HG02623 (cell line): ENCODE measurements around the gene ATP9B.
"Not testable (repeated sequence)": the region's sequence is repeated elsewhere in the genome, so short reads cannot be mapped to it uniquely, and the experiment has no call there.

Experiments
- ATAC-seq: cut with Tn5 transposase; IDR thresholded peaks from one replicate; pipeline ENCODE4 v1.9.1; 2021; ENCODE audit warnings: moderate library complexity; ENCODE audit not compliant: unreplicated experiment

ATP9B gene

DNA sequence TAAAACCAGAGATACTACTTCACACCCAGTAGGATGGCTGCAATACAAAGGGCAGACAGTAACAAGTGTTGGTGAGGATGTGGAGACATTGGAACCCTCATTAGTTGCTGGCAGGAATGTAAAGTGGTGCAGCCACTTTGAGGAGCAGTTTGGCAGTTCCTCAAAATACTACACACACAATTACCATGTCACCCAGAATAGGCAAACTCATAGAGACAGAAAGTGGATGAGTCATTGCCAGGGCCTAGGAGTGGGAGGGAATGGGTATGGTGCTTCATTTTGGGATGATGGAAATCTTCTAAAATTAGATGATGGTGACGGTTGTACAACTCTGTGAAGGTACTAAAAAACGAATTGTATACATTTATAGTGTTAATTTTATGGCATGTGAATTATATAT, 54.8 kb downstream of the ATP9B start:
- ATAC-seq: no peak

DNA sequence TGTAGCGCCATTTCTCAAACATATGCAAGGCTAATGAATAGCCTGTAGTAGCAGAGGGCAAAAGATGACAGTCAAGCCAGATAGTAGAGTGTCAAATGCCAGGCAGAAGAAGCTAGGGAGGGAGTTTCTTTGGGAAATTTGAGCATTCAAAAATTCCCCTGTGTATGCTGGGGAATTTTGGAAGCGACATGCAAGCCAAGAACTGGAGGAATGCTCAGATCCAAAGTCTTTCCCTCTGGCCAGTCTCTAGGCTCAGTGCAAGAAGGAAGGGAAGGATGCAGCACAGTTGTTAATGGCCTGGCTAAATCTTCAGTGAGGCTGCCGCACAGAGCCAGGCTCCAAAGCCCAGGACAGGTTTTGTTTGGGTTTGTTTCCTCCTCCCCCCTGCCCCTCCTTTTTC, 59.9 kb downstream of the ATP9B start:
- no peak for ATAC-seq

DNA sequence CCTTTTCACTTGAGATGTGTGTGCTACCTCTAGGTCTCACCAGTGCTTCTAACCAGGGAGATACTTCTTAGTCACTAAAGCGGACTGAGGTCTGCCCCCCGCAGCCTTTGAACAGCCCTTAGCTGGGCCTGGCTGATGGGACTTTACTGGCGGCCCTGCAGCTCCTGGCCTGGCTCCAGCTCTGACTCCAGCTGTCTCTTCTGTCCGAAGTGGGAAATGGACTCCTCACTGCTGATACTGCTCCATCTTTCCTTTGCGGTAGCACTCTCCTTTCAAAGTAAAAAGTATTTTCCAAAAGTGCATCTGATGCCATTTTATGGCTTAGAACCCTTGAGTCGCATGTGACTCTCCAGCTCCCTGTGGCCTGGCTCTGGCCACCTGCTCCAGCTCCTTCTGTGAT, 64.5 kb downstream of the ATP9B start:
- no peak for ATAC-seq

DNA sequence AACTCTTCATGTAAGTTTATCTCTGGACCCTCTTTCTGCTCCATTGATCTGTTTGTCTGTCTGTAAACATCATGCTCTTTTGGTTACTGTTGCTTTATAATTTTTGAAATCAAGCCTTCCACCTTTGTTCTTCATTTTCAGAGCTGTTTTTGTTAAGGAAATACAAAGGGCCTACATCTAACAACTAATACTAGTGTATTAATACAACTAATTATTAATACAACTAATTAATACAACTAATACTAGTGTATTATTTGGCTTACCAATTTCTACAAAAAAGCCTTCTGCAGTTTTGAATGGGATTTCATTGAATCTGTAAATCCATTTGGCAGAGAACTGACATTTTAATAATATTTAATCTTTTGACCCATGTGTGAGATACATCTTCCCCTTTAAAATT, 66.7 kb downstream of the ATP9B start:
- no peak for ATAC-seq

DNA sequence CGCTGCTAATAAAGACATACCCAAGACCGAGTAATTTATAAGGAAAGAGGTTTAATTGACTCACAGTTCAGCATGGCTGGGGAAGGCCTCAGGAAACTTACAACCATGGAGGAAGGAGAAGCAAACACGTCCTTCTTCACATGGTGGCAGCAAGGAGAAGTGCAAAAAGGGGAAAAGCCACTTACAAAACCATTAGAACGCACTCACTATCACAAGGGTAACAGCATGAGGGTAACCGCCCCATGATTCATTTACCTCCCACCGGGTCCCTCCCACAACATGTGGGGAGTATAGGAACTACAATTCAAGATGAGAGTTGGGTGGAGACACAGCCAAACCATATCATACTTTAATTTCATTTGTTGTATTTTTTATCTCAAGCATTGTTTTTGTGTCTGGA, 67.5 kb downstream of the ATP9B start:
- ATAC-seq: no peak

DNA sequence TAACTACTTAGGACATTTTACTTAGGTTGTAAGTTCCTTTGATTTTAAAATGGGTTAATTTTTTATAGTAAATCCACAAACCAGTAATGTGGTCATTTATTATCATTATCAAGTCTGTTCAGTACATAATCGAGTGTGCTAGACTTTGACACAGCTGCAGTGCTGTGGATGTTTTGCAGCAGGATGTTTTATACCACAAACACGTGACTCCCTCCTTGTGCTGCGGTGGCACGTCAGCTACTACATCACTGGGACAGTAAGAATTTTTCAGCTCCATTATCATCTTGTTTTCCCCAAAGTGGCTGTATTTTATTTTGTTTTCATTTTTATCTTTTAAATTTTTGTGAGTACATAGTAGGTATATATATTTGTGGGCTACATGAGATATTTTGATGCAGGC, 70.0 kb downstream of the ATP9B start:
- no peak for ATAC-seq

DNA sequence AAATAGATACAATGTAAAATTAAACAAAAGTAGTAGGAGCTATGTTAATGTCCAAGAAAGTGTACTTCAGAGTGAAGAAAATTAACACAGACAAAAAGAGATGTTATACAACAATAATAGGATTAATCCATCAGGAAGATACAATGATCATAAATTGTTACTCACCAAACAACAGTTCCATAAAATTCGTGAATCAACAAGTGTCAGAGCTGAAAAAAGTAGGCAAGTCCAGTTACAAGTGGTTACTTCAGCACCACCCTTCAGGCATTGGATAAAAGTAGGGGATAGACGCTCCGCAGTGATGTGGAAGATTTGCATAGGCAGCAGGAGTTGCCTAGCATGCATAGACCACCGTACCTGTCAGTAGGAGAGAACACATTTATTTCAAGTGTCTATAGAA, 77.8 kb downstream of the ATP9B start:
- no peak for ATAC-seq

DNA sequence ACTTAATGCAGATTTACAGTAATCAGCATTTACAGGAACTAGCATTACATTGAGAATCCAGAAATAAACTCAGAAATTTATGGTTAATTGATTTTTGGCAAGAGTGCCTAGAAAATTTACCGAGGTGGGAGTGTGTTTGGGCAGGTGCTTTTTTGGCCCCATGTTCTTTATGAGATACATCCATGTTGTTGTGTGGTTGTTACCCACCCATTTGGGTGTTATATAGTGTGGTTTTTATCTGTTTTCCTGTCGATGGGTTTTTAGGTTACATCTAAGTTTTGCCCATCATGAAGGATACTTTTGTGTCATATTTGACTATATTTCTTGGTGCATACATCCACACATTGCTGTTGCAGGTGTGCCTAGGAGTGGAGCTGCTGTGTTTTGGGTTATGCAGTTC, 82.0 kb downstream of the ATP9B start:
- no peak for ATAC-seq

DNA sequence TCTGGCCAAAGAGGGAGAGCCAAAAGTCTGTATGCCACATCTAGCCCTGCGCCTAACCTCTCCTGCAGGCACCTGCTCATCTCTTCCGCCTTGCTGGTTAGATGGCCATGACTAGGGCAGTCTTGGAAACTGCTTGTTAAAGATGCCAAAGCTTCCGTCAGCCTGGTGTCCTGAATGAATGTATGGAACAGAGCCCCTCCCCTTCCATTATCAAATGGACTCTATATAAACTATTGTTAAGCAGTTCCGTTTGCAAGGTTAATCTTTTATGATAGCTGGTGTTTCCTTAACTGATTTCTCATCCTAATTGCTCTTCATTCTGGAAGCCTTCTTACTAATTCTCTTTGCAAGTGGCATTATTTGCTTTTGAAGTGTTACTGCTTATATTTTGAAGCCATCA, 87.1 kb downstream of the ATP9B start:
- no peak for ATAC-seq

DNA sequence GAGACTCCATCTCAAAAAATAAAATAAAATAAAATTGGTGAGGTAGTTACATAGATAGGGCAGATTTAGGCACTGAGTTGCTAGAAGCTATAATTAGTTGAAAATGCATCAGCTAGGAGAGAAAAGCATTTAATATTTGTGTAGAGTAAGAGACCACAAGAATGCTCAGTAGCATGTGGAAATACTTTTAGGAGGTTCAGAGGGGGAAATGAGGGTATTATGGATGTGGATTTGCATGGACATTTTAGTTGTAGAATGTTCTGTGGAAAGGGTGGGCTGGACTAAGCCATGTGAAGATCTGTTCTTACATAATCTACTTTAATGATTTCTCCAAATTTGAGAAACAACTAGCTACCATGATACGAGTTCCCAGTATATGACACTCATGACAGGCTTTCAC, 95.5 kb downstream of the ATP9B start:
- ATAC-seq: no peak

DNA sequence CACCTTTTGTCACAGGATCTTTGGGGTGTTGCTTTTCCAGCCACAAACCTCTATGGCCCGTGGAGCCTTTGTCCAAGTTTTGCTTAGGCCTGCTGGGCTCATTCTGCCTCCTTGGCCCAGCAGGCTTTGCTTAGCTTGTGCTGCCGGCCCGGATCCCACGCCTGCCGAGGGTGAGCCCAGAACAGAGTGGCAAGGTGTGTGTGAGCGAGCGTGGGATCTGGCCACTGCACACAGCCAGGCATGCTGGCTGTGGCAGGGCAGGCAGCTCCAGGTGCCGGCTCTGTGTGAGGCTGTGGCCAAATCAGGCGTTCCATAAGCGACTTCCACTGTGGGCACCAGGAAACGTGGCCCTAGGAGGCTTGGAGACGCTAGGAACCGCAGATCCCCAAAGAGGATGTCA, 97.5 kb downstream of the ATP9B start:
- ATAC-seq: no peak

DNA sequence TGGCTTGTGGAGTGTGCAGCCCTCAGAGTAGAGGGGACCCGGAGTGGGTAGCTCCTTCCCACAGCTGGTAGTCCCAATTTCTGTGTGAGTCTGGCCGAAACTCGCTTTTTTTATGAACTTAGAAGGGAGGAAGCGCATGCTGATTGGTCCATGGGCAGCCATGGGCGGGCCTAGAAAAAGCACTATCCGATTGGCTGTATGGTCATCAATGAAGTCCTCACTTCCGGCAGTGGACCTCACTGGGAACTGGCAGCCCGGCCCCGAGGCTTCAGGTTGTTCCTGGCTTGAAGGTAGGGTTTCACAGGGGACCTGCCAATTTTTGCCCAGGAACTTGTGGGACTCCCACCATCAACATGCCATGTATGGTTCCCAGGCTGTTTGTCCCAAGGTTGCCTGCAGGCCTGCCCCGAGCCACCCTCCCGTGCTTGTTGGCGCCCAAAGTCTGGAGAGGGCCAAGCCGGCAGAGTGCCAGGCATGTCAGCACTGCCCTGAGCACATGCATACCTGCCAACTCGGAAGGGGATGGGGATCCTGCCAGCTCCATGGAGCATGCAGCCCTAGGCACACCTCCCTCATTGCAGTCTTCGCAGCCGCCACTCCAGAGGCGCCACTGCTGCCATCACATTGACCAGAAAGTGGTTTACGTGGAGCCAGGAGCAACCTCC, 98.5 kb downstream of the ATP9B start:
- ATAC-seq: no peak

DNA sequence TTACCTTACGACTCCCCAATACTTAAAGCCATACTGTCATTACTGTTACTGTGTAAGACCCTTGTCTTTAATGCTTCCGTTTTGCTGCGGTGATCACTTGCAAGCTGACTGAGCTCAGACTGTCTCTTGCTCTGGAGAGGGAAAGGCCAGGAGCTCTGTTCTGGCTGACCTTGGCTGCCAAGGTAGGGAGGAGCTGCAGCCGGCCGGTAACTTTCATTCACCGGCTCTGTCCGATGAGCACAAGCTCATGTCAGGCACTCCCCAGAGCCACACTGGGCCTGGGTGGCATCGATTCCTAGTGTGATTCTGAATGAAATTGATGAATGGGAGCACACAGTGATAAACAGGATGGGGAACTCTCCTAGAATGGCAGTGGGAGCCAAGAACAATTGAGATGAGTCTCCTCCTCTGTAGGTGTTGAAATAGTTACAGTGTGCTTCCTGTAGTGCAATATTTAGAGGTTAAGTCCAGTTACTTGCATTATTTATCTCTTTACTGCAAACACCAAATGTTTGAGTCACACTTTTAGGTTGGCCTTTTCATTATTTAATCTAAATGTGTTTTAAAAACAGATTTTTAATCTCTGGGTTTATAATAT, 100.9 kb downstream of the ATP9B start:
- ATAC-seq: no peak

DNA sequence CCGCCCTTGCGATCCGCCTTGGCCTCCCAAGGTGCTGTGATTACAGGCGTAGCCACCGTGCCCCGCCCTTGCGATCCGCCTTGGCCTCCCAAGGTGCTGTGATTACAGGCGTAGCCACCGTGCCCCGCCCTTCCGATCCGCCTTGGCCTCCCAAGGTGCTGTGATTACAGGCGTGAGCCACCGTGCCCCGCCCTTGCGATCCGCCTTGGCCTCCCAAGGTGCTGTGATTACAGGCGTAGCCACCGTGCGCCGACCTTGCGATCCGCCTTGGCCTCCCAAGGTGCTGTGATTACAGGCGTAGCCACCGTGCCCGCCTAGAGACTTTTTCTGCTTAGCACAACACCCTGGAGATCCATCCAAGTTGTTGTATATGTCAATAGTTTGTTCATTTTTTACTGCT, 103.1 kb downstream of the ATP9B start:
- not testable (repeated sequence) for ATAC-seq

DNA sequence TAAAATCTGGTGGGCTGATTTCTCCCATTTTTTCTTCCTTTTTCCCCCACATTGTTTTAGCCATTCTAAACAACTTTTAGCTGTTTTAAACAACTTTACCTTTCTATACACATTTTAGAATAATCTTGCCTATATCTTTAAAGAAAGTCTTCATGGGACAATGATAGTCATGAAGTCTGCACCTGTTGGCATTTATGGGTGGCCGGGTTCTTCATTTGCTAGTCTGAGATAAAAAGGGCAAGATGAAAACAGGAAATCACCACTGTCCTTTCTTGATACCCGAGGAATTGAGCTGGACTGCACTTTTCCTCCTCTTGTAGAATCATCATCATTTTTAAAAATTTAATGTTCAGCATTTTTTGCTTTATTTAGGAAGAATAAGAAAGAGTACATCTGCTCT, 104.5 kb downstream of the ATP9B start:
- ATAC-seq: no peak

DNA sequence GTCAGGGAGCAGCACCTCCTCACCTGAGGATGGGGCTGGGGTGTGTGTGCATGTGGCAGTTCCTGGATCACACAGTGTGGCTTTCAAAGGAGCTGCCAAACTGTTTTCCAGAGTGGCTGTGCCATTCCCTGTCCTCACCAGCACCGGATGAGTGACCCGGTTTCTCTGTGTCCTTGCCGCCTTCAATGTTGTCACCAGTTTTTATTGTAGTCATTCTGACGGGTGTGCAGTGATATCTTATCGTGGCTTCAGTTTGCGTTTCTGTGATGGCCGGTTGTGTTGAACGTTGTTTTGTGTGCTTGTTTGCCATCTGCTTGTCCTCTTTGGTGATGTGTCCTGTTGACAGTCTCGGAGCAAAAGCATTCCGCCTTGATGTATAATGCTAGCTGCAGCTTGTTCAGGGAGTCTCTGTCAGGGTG, 108.9 kb downstream of the ATP9B start:
- ATAC-seq: no peak

DNA sequence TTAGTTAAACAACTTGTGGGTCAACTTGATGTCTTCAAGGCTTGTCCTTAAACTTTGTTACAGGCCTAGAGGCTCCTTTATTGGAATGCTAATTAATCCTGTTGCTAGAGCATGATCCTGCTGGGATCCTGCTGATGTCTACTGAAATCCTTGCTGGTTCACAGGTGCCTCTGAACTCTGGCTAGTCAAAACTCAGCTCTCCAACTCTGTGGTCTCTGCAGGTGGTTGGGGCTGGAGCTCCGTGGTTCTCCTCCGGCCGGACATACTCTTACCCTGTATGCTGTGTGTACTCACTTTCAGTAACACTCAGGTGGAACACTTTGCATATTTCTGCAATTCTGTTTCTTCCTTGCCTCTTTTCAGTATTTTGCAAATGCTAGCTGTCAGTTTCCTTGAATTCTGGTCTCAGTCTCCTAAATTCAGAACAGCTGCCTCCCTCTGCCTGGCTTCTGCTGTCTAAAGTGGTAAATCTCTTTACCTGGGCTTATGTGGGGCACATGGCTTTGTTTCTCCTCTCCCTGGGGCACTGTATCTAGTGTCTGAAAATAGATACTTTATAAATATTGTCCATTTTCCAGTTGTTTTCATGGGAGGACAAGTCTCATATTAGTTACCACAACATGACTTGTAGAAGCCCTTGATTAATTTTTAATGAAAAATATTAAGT, 113.0 kb downstream of the ATP9B start:
- no peak for ATAC-seq

DNA sequence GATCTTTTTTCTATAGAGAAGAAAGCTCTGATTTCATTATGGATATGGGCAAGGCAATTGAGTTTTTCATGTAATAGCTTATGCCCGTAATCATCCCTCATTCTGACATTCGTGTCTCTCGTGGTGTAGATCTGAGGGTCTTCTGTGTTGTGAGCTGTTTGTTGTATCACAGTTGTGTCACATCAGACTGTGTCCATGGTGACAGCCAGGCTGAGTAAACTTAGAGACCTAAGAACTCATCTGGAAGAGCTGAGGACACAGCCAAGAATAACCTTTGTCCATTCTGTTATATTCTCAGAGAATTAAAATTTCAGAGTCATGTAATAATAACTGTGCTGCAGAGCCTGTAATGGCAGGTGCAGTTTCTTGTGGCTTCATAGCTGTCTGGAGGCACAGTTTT, 116.5 kb downstream of the ATP9B start:
- no peak for ATAC-seq

DNA sequence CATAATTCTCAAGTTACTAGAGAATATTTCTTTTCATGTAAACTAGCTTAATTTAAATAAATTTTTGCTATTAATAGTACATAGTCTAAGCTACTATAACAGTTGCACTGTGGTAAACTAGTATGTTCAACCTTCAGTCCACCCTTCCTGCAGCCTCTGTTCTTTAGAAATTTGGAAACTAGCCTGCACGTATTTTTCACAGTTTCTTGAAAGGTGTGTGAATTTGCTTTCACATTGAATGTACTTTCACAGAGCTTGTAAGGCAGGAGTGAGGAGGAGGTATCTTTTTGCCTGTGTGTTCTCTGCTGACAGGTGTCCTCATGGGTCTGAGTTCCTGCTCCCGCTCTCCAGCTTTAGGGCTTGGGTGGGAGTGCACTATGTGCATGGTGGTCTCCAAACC, 117.5 kb downstream of the ATP9B start:
- ATAC-seq: peak; percentile 54

DNA sequence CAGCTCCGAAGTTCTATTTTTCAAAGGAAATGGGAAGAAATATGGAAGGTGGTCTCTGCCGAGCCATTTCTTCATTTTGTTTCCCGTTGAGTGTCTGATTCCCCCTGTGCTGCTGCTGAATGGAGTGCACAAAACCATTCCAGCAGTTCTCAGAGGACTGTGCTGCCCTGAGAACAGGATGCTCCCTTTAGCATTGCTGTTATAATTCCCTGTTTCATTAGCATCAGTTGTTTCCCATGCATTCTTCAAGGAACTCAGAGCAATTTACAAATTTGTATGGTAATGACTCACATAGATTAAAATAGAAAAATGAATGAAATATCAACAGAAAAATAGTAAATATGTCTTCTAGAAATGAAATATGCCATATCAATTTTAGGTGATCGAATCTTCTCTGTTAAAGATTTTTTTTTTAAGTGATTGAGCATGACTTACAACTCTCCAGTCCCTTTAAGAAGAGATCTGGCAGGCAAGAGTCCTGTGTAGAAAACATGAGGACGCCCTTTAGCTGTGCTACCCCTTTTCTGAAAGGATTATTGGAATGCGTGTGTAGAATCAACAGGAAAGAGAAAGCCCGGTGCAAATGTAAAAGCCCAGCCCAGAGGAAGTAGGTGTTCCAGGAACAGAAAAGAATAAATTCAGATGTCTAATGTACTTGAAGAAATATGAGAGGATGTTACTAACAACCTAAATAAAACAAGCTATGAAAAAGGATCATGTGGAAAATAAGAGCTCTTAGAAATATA, 118.5 kb downstream of the ATP9B start:
- no peak for ATAC-seq

DNA sequence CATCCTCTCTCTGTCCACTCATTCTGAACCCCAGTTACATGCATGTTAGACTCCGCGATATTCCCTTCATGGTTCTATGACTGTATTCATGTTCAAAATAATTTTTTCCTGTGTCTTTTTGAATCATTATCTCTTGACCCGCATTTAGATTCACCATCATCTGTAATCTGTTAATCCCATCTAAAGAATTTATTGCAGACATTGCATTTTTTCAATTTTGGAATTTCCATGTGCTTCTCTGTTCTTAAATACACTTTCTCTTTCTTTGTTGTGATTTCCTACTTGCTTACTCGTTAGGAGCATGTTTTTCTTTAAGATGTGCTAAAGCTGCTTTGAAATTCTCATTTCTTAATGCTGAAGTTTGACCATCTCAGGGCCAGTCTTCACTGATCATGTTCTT, 122.2 kb downstream of the ATP9B start:
- ATAC-seq: no peak

DNA sequence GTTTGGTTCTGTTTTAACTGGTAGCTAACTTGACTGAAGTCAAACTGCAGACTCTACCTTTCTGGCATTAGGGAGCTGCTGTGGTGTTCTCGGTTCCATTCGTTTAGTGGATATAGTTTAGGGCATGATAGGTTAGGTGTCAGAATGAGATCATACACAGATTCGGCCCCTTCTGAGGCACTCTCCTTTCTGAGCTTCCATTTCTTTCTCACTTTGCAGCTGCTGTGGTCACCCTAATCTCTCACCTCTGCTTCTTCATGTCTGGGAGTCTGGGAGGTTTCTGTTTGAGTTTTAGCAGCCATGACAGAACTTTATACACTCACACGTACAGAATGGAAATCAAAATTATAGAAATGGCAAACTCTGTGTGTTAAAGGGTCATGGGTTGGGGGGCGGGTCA, 122.8 kb downstream of the ATP9B start:
- no peak for ATAC-seq
